Germinal center (tissue), 1 donor: ENCODE measurements around the gene C8G.
A peak's percentile ranks its signal among the peaks of the same experiment; 100 is the strongest.

Source experiments
- DNase-seq: peaks from one replicate; pipeline ENCODE4 v3.0.0; 2012; ENCODE audit warnings: mixed read lengths, low spot score

Gene C8G

DNA sequence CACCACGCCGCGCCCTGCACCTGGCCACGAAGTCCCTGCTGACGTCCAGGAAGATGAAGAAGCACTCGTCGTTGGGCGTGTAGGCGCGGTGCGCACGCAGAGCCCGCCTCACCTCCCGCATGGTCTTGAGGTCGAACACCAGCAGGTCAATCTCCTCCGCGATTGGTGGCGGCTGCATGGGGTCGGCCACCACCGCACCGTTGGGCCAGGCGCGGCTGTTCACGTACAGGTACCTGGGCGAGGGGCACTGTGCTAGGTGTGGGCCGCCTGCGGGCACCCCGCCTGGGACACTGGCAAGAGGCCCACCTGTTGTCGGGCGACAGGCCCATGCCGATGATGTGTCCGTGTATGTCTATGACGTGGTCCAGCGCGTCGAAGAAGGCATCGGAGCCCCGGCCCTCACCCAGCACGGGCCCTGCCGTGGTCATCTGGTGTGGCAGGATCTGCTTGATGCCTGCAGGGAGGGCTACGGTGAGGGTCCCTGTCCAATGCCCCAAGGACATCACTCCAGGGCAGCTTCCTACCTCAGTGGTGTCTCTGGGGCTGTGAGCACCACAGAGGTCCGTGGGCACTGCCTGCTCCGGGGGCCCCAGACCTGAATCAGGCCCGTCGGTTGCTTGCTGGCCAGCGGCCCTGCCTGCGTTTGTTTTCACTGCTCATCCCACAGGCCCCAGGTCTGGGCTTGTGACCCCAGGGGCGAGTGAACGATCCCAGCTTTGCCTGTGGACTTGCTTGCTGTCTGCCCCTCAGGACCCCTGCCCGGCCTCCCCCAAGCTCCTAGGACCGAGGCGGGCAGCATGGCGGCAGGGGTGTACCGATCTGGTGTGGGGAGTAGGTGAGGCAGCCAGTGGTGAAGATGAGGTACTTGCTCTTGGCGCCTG is 3.6 kb upstream of the C8G start:
- DNase-seq = no peak

DNA sequence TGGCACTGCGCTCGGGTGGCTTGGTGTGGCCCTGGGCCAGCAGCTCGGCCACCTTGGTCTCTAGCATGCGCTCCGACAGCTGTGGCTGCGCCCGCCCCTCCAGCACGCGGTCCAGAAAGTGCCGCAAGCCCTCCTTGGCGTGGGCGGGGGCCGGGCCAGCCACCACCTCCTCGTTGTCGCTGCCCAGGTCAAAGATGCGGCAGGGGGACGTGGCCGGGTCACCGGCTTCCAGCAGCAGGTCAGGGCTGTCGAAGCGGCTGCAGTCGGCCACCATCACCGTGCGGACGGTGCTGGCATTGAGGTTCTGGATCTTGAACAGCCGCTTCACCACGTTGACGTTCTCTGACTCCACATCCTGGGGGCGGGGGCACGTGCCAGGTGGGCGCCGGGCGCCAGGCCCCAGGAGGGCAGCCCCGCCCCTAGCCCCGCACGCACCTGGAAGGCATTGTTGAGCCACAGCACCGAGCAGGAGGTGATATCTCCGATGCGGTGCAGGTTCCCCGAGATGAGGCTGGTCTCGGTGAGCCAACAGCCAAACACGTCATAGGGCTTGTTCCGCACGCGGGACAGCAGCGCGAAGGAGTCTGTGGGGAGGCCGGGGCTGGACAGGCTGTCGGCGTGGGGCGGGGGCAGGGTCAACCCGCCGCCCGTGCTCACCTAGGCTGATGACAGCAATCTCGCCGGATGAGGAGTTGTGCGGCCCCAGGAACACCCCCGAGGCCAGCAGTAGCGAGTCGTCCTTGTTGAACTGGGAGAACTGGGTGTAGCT is 2.7 kb upstream of the C8G start:
- DNase-seq = no peak

DNA sequence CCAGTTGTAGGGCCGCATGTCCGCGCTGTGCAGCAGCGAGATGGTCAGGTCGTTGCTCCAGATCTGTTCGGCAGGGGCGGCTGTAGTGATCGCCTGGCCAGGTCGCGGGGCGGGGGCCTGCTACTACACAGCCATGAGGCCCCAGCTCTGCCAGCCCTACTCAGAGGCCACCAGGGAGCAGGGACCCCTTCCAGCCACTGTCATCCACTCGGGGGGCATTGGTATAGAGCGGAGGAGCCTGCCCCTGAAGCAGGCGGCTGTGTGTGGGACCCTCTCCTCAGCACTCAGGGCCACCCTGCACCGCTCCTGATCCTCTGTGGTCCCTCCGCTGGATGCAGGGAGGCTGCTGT is 2.2 kb upstream of the C8G start:
- no peak for DNase-seq

DNA sequence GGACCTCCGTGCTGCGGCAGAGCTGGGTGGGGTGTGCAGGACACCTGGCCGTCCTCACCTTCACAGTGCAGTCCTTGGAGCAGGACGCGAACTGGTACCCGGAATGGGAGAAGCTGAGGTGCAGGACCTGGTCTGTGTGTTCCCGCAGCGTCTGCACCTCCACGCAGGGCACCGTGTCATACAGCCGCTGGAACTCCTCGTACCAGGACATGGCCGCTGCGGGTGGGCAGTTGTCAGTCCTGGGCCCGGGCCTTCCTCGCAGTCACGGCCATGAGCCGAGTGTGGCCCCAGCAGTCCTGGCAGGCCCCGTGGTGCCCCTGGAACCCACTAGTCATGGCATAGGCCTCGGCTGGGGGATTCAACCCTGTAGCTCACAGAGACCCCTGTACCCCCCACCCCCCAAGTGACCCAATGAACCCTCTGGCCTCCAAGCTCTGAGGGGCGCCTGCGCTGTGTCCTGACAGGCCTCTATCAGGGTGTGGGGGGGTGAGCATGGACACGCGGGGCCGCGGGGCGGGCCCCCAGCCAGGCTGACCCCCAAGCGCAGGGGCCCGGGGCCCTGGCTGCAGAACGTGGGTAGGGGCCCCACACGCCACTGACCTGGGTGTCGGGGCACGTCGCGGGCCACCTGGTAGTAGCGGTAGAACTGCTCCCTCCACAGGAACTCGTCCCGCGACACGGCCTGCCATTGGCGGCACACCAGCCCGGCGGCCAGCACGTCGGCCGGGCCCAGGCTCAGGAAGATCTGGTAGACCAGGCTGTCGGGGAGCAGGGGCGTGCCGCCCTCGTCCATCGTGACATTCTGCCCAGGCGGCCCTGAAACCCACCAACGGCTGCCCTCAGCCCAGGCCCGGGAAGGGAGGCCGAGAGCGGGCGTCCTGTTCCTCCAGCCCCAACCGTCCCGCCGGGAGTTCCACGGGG is 1.5 kb upstream of the C8G start:
- peak; percentile 53 for DNase-seq

DNA sequence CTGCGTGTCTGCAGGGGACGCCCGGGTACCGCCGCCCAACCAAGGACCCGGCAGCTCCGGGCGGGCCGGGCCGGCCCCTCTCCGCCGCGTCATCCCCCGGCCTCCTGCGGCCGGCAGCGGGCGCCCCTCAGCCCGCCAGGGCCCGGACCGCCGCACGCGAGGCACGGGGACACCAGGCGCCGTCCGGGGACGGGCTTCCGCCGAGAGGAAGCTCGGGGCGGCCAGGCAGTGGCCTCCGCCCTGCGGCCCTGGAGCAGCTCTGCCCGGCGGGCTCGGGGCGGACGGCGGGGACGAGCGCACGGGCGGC is 878 bp upstream of the C8G start:
- peak; percentile 64 for DNase-seq

DNA sequence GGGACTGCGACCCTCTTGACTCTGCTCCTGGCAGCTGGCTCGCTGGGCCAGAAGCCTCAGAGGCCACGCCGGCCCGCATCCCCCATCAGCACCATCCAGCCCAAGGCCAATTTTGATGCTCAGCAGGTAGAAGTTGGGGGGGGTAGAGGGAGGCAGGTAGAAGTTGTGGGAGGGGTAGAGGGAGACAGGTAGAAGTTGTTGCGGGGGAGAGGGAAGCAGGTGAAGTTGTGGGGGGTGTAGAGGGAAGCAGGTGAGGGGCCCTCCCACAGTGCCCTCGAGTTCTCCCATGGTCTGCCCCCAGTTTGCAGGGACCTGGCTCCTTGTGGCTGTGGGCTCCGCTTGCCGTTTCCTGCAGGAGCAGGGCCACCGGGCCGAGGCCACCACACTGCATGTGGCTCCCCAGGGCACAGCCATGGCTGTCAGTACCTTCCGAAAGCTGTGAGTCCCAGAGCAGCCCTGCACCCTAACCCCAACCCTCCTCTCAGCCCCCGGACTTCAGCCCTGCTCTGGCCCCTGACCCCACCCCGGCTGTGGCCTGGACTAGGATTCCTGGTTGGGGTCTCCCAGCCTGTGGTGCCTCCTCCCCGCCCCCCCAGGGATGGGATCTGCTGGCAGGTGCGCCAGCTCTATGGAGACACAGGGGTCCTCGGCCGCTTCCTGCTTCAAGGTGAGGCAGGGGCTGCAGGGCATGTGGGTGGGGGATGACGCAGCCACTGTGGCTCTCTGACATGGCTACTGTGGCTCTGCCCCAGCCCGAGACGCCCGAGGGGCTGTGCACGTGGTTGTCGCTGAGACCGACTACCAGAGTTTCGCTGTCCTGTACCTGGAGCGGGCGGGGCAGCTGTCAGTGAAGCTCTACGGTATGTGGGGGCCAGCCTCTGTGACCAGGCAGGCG is 537 bp downstream of the C8G start:
- DNase-seq = no peak

DNA sequence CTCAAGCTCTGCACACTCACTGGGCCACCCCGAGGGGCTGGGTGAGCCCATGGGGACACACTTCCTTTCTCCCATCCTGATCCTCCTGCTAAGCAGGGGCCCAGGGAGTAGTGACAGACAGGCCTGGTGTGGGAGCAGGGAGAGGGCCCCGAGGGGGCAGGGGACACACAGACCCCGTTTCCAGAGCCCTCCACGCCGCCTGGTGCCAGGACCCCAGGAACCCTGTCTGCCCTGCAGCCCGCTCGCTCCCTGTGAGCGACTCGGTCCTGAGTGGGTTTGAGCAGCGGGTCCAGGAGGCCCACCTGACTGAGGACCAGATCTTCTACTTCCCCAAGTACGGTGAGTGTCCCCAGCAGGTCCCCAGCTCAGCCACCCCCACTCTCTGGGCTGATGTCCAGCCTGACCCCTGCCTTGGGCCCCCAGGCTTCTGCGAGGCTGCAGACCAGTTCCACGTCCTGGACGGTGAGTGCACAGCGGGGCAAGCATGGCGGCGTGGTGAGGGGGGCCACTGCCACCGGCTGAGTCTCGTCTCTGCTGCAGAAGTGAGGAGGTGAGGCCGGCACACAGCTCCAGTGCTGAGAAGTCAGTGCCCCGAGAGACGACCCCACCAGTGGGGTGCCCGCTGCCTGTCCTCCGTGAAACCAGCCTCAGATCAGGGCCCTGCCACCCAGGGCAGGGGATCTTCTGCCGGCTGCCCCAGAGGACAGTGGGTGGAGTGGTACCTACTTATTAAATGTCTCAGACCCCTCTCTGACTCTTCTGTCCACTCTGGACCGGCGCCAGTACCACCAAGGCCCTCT is 1.4 kb downstream of the C8G start:
- DNase-seq = no peak

DNA sequence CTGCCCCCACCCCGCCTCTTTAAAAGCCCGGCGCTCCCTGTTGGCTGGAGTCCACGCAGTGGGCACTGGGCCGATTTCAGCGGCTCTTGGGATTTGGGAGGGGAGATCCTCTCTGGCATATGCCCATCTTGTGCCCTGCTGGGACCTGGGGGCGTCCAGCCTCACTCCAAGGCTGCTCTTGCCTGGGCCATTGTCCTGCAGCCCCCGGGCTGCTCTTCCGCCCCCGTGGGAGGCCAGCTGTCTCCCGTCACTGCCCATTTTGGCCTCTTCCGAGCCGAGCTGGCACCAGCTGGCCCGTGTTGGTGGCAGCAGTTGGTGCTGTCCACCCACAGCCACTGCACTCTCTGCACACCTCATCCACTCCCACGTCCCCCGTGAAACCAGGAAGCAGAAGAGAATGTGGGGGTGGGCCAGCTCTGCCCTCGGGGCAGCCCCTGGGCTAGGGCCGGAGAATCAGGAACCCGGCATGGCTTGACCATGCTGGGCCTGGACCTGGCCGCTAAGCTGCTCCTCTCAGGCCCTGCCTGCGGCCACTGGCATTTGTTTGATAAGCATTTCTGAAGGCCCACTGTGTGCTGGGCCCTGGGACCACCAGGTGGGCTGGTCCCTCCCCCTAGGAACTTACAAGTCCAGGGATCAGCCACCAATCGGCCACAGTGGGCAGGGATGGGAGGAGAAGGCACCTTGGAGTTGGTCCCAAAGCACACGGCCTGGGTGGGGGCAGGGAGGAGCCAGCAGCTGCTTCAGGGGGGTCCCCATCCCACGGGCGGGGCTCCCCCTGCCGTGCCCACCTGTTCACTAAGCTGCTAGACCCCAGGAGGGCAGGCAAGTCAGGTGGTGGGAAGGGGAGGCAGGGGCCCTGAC is 2.2 kb downstream of the C8G start:
- no peak for DNase-seq

DNA sequence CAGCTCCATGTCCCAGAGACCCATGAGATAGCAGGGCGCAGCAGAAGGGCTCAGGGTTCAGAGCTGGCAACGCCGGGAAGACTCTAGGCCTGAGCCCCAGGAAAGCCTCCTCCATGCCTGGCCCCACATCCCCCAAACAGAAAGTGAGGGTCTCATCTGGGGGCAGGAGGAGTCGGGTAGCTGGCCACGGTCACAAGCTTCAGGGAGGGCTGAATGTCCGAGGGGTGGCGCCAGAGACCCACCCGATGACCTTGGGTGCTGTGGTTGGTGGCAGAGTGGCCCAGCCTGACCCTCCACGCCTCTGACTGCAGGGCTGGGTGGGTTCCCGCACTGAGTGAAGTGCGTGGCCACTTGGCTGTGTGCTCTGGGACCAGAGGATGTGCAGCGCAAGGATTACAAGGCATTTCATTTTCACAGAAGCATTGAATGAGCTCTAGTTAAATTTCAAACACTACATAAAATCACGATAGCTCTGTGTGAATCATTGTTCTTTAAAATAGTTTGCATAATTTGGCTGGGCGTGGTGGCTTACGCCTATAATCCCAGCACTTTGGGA is 3.0 kb downstream of the C8G start:
- DNase-seq = no peak

DNA sequence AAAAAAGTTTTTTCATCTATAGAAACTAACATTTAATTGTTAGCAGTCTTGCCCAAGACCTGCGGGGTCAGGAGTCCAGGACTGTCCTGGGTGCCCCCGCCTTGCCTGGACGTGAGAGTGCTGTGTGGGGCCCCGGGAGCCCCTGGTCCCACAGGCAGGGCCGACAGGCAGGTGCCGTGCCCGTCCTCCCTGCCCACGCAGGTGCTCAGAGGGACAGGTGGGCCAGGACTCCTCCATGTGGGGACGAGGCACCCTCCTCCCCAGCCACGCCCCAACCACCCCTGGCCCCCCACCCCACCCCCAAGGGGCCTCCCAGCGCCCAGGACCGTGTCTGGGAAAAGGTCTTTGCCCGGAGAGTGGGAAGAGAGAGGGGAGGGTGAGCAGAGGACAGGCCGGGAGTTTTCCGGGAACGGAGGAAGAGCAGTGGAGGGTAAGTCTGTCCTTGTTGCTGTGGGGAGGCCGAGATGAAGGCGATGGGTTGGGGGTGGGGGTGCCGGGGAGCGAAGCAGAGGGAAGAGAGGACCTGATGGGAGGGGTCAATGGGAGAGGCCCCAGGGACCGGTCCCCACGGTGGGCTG is 4.3 kb downstream of the C8G start:
- DNase-seq = no peak

DNA sequence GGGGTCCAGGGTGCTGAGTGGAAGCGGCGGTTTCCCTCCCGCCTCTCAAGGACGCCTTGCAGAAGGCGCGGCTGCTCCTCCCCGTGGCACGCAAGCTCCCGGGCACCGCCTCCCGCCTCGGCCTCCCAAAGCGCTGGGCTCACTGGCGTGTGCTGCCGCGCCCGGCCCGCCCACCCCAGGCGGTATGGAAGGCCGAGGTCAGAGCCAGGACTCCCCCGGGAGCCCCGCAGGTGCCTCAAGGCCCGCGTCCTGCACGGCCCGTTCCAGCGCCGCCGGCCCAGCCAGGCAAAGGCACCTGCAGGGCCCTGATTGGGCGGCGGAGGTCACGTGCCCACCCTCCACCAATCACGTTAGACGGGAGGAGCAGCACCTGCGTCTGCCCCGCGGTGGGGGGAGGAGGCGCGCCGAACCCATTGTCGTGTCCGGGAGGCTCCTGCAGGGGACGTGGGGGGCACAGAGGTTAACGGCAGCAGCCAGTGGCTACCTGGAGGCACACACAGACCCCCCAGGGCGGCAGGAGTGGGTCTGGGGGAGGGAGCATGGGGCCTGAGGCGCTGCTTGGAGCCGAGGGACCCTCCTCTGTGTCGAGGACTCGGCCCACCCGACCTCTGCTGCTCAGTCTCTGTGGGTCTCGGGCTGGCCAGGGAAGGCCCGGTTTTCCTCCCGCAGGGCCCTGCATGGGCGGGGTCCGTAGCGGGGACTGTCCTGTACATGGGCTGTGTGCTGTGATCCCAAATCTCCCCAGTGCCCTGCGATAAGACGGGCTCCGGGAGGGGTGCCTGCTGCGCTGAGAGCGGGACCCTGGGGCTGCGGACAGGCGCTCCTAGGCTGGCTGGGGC is 5.0 kb downstream of the C8G start:
- peak; percentile 100 for DNase-seq

DNA sequence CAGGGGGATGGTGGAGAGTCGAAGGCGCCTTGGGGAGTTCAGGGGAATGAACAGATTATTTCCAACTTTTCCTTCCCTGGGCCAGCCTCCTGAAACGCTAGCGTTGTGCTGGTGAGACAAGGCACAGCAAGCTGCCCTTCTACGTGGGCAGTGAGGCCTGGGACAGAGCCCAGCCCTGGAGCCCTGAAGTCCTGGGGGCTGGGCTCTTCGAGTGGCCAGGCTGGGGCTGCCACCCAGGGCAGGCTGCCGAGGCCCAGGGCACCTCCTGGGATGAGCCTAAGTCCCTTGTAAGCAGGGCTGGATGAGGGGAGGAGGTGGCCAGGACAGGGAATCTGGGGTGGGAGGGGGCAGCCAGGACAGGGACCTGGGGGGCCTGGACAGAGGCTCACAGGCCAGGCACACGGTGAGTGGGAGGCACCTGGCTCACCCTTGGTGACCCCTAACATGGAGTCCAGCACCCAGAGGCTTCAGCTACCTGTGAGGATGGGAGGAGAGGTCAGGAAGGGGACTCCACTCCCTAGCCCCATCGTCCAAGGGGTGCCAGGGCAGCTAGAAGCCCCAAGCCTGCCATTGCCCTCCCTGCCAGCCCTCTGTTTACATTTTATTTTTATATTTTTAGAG is 5.7 kb downstream of the C8G start:
- no peak for DNase-seq

DNA sequence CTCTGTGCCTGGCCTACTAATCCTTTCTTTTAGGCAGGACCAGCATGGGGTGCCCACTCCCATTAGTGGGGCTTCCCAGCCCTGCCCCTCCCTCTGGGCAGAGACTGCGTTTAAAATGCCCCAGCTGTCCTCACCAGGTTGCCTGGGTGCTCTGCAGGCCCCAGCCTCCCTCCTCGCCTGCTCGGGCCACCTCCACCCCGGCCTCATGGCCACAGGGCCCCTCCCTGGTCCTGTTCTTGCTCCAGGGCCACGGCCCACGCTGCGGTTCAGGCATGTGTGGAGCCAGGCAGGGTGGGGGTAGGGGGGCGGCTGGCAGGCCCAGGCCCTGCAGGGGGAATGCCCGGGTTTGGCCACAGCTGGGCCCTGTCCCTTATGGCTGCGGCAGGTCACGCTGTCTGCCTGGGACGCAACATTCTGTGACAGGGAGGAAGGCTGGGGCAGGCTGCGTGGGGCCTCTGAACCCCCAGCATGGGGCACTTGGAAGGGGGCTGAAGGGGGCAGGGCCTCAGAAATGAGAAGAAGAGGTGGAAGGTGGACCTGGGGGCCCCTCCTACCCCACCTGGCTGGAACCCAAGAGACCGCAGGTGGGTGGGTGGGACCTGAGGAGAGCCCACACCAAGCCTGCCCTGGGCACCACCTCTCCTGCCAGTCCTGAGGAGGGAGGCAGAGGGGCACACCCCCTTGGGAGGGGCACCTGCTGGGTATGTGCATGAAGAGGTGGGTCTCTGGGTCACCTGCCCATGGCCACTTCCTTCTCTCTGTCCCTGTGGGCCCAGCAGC is 6.7 kb downstream of the C8G start, which contains the start of gene LCN12:
Gene LCN12, plus strand, starts transcription at position 733 of the 780 bp plus-strand sequence. CDS start 55 bp downstream, outside the sequence.
- no peak for DNase-seq

DNA sequence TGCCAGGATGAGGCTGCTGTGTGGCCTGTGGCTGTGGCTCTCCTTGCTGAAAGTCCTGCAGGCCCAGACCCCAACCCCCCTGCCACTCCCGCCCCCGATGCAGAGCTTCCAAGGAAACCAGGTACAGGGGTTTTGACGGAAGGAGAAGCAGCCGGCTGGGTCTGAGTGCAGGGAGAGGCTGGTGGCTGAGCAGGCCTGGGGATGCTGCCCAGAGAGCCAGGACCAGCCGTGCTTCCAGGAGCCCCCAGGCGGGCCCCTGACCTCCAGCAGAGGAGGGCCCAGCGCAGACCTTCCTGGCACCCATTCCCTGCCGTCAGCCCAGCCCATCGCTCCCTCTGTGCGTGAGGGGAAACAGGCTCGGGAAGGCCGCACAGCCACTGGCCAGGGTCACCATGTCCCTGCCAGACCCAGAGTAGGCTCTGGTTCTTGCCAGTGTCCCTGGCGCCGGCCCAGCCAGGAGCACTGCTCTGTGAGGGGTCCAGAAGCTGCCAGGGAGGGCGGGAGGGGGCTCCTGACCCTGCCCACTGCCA is 7.3 kb downstream of the C8G start:
- DNase-seq = no peak

DNA sequence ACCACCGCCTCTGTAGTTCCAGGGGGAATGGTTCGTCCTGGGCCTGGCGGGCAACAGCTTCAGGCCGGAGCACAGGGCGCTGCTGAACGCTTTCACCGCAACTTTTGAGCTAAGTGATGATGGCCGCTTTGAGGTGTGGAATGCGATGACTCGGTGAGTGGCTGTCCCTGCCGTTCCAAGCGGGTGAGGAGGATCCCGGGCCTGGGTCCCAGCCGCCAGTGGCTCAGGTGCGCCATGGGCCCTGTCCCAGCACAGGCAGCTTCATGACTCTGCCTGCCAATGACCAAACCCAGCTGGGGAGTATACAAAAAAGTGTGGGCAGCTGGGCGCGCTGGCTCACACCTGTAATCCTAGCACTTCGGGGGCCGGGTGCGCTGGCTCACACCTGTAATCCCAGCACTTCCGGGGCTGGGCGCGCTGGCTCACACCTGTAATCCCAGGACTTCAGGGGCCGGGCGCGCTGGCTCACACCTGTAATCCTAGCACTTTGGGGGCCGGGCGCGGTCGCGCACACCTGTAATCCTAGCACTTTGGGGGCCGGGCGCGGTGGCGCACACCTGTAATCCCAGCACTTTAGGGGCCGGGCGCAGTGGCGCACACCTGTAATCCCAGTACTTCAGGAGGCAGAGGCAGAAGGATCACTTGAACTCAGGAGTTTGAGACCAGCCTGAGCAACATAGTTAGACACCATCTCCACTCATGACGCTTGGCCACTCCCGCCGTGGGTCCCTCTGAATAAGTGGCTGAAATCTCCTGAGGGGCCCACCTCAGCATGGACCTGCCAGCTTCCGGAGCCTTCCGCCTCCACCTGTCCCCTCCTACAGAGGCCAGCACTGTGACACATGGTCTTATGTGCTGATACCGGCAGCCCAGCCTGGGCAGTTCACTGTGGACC is 8.1 kb downstream of the C8G start:
- DNase-seq = no peak
